ENCODE data around the gene HP. TPM values are rescaled to one million over a fixed set of nuclear protein-coding genes. Genes with fewer than 3 reads are reported as not detected.

Gene HP
- total RNA-seq, 1 donor from 2014 or later, result not detected

- TF ChIP-seq, protein P1, sequence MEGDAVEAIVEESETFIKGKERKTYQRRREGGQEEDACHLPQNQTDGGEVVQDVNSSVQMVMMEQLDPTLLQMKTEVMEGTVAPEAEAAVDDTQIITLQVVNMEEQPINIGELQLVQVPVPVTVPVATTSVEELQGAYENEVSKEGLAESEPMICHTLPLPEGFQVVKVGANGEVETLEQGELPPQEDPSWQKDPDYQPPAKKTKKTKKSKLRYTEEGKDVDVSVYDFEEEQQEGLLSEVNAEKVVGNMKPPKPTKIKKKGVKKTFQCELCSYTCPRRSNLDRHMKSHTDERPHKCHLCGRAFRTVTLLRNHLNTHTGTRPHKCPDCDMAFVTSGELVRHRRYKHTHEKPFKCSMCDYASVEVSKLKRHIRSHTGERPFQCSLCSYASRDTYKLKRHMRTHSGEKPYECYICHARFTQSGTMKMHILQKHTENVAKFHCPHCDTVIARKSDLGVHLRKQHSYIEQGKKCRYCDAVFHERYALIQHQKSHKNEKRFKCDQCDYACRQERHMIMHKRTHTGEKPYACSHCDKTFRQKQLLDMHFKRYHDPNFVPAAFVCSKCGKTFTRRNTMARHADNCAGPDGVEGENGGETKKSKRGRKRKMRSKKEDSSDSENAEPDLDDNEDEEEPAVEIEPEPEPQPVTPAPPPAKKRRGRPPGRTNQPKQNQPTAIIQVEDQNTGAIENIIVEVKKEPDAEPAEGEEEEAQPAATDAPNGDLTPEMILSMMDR (conservative IDR thresholded peaks at IDR 0.05; ENCODE audit: low read depth, low read length), result no peak
- H3K4me3 ChIP-seq (ENCODE audit: low read depth, low read length), result no peak overlapping the region
- DNase-seq (ENCODE audit: low read depth), result no peak
Observed at GRCh38 chr16:72025404-72026114, 28.7 kb upstream of the HP start.

GRCh38 chr16:72027669-72028378, 26.5 kb upstream of the HP start:
- TF ChIP-seq, protein P1 (conservative IDR thresholded peaks at IDR 0.05; ENCODE audit: low read depth, low read length), result no peak
- H3K4me3 ChIP-seq (ENCODE audit: low read depth, low read length), result no peak overlapping the region
- DNase-seq (ENCODE audit: low read depth), result no peak

DNA sequence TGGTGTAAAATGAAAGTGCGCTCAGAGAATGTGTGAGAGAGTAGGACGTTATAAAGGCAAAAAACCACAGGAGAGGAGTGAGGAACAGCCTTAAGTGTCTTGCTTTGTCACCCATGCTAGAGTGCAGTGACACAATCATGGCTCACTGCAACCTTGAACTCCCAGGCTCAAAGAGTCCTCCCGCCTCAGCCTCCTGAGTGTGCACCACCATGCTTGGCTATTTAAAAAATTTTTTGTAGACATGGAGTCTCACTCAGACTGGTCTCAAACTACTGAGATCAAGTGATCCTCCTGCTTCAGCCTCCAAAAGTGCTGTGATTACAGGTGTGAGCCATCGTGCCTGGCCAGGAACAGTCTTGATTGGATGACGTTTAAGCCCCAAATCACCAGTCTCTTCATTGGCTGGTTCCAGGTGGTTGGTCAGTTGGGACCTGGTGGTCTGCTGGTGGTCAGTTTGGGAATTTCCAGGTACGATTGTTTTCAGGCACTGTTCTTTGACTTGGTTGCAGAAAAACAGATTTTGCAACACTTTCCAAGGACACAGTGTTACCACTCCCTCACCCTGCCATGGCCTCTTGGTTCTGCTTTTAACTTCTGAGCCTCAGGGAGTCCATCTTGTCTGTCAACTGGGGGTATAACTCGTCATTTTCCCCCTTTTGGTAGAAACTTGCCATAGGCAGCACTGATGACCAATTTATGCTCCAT, 24.6 kb upstream of the HP start:
- TF ChIP-seq, protein P1 (conservative IDR thresholded peaks at IDR 0.05; ENCODE audit: low read depth, low read length), result no peak
- H3K4me3 ChIP-seq (ENCODE audit: low read depth, low read length), result no peak overlapping the region
- no peak for DNase-seq (ENCODE audit: low read depth)

DNA sequence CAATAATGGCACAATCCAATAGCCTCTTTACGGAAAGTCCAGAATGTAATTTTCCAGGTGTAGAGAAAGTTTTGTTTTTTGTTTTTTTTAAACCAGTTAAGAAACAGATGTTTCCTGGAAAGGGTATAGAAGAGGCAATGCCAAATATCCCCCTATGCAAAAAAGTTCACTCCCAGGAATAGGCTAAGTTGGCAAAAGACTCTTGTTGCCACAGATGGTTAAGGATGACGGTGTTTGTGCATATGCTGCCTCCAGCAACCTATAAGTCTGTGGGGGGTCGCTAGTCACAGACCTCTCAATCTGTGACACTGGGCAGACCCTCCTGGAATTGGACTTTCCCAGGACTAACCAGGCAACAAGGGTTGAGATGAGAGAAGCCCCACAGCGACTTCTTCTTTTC, 20.9 kb upstream of the HP start:
- TF ChIP-seq, protein P1 (conservative IDR thresholded peaks at IDR 0.05; ENCODE audit: low read depth, low read length), result no peak
- DNase-seq (ENCODE audit: low read depth), result no peak
- H3K4me3 ChIP-seq (ENCODE audit: low read depth, low read length), result no peak overlapping the region

DNA sequence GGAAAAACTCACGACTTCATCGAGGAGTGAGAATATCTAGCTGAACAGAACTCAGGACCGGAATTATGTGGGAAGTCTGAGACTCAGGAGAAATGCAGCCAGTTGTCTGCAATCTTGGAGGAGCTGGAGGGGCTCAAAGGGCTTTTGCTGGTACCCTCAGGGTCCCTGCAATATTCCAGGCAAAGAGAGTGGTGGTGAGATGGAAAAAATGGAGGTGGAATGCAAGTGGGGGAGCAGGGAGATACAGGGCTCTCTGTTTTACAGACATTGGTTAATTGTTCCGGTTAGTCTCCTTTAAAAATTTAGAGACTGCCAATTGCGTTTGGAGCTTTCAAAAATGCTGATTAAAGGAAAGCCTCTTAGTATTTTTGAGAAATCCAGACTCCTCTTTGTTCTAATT, 18.2 kb upstream of the HP start:
- H3K4me3 ChIP-seq (ENCODE audit: low read depth, low read length), result no peak overlapping the region
- DNase-seq (ENCODE audit: low read depth), result no peak
- TF ChIP-seq, protein P1 (conservative IDR thresholded peaks at IDR 0.05; ENCODE audit: low read depth, low read length), result no peak

DNA sequence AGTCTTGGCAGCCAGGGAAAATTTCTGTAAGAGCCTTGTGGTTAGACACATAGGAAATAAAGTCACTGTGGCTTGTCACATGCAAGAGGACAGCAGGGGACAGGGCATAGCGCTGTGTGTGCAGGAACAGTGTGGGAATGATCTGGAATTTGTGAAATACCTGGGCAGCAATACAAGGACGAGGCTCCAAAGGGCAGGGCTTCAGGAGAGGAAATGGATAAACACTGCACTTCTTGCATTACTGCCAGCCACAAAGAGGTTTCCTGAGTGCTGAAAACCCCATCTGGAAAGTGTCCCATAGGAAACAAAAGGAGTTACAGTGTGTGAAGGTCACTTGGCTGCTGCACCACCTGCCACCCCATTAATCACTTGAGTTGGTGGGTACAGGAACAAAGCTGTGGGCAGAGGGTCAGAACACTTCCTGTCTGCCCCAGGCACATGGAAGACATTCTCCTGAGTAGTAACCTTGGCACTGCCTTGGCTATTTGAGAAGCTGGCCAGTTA, 12.1 kb upstream of the HP start:
- TF ChIP-seq, protein P1 (conservative IDR thresholded peaks at IDR 0.05; ENCODE audit: low read depth, low read length), result no peak
- H3K4me3 ChIP-seq (ENCODE audit: low read depth, low read length), result no peak overlapping the region
- DNase-seq (ENCODE audit: low read depth), result no peak
